IPS-11a (cell line): Measurements from ENCODE around the gene TRMT6.

Source experiments
- H3K4me3 ChIP-seq: one replicate; pipeline ENCODE4 v1.5.1; 2013; ENCODE audit warnings: low read depth, low read length, control low read depth

TRMT6 gene, protein sequence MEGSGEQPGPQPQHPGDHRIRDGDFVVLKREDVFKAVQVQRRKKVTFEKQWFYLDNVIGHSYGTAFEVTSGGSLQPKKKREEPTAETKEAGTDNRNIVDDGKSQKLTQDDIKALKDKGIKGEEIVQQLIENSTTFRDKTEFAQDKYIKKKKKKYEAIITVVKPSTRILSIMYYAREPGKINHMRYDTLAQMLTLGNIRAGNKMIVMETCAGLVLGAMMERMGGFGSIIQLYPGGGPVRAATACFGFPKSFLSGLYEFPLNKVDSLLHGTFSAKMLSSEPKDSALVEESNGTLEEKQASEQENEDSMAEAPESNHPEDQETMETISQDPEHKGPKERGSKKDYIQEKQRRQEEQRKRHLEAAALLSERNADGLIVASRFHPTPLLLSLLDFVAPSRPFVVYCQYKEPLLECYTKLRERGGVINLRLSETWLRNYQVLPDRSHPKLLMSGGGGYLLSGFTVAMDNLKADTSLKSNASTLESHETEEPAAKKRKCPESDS

DNA sequence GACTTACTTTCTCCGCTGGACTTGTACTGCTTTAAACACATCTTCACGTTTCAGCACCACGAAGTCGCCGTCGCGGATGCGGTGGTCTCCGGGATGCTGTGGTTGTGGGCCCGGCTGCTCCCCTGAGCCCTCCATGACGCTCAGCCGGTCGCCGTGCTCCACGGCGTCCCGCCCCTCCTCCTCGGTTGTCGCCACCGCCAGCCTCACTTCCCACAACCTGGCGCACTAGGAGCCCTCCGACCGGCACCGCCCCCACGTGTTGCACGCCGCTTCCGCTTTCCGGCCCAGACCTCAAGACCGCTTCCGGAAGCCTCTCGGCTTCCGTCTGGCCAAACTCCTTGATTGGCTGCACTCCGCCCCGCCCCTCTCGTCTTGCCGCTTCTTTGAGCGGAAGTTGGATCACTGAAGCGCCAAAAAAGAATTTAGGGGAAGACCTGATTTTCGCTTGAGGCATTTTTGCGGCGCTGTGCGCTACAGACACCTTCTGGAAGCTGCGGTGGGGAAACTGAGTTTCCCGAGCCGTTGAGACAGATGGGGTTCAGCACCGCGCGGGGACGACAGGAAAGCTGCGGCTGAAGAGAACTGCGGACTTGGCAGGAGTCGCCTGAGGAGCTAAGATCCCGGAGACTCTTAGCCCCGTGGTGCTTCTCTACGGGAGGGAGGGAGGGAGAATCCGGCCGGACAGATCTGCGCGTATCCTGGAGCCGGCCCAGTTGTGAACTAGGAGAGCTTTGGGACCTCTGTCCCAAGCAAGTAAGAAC, at the start of gene TRMT6, which contains the start of gene MCM8:
TSS of gene TRMT6 (minus strand) at position 263 of the 761 bp plus-strand sequence. CDS start at position 135, 128 bp downstream.
TSS of gene MCM8 (plus strand) at position 382 of the 761 bp plus-strand sequence. CDS start 1,364 bp downstream, outside the sequence.
- H3K4me3 ChIP-seq = peak within 1 kb of the TSS; percentile 97

DNA sequence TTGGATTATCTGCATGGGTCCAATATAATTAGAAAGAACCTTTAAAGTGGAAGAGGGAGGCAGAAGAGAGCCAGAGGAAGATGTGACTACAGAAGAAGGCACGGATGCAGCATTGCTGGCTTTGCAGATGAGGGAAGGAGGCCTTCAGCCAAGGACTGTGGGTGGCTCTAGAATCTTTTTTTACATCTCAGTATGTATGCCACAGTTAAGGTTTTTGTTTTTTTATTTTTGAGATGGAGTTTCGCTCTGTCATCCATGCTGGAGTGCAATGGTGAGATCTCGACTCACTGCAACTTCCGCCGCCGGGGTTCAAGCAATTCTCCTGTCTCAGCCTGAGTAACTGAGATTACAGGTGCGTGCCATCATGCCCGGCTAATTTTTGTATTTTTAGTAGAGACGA, 49.5 kb upstream of the TRMT6 start:
- H3K4me3 ChIP-seq = no peak overlapping the region

DNA sequence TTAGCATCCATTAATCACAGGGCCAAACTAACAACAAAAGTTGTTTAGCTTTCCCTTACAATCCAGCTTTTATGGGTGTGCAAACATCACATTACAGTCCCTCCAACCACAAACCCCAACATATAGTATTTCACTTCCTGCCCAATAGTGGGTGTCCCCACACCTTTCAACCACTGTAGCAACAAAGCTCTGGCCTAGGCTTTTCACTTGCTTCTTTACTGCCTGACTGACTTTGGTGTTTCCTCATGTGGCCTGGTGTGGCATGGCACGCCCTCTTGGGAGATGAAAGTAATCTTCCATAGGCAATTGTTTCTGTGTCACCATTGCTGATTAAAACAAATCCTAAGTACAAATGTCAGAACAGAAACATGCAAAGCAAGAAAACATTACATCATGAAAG, 46.4 kb upstream of the TRMT6 start:
- no peak overlapping the region for H3K4me3 ChIP-seq

DNA sequence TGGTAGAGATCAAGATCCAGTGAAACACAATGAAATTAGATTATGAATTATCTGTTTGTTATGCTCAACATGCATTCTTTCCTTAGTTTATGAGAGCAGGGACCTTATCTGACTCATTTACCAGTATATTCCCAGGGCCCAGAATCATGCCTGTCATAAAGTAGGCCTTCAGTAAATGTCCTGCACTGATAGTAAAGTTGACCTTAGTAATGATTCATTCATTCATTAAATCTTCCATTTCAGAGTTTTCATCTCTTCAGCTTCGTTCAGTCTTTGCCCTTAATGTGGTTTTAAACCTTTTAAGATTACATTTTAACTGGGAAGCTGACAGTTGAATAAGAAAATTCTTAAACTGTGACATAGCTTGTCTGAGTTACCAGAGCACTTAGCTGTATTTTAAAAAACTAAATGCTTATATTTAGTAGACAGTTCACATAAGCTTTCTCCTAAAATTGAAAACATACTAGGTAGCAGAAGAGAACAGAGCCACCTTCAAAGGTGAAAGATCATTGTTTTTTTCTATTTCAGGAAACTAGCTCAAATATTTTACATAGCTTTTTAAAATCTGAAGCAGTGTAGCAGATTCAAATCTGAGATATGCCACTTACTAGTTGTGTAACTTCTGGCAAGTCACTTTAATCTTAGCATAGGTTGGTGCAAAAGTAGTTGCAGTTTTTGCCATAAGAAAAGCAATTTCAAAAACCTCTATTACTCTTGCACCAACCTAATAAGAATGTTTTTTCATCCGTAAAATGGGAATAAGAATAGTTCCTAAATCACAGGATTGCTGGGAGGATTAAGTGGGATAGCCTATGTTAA, 41.5 kb upstream of the TRMT6 start:
- no peak overlapping the region for H3K4me3 ChIP-seq

- no peak overlapping the region for H3K4me3 ChIP-seq
These were observed 40.6 kb upstream of the TRMT6 start for GRCh38 chr20:5990946-5991345.

DNA sequence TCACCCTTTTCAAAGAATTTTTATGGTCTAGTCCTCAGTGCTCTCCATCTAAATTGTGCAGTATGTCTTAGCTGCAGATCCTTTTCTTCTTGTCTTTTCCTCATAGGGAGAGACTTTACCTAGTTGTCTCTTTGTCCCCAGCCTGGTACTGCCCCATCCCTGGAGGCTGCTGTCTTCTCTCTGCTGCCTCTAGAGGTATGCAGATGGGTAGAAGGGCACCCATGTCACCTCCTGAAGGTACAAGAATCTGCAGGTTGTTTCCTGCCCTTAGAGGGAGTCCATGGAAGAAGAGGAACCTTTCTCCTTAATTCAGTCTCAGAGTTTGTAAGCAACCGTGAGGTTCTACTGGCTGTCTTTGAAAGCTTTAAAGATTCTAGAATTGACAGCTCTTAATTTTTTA, 39.2 kb upstream of the TRMT6 start:
- H3K4me3 ChIP-seq = no peak overlapping the region

- no peak overlapping the region for H3K4me3 ChIP-seq
These were observed 37.0 kb upstream of the TRMT6 start for GRCh38 chr20:5987383-5987782.

- no peak overlapping the region for H3K4me3 ChIP-seq
These were observed 30.6 kb upstream of the TRMT6 start for GRCh38 chr20:5980720-5981538.

- H3K4me3 ChIP-seq = no peak overlapping the region
These were observed 29.5 kb upstream of the TRMT6 start for GRCh38 chr20:5979801-5980200.

GRCh38 chr20:5977975-5978374, 27.6 kb upstream of the TRMT6 start:
- H3K4me3 ChIP-seq = no peak overlapping the region

DNA sequence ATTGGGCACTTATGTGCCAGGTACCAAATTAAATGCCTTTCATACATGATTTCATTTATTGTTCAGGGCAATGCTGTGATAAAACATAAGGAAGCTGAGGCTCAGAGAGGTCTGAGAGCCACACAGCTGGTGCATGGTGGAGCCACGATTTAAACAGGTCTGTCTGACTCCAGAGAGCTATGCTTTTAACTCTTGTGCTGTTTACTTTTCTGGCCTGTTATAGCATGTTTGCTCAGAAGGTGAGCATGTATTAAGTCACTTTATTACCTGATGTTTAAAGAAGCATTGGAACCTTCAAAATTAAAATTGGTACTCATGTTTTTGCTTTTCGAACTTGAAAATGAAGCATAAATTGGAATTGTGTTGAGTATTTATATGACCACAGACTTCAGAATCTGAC, 26.9 kb upstream of the TRMT6 start:
- no peak overlapping the region for H3K4me3 ChIP-seq

GRCh38 chr20:5975778-5976177, 25.4 kb upstream of the TRMT6 start:
- no peak overlapping the region for H3K4me3 ChIP-seq

DNA sequence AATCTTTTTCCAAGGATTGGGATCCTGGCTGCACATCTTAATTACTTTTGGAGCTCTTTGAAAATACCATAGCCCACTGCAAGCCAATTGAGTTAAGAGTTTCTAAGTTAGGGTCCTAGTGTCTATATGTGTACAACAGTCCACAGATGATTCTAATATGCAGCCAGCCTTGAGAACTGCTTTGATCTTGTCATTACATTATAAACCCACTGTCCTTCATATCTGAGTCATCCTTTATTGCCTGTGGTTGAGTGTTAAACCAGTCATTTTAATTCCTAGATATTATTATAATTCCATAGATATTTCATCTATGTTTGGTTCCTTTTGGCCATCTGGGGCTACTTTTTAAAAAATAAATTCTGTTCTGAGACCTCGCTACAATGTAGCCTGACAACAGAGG, 24.2 kb upstream of the TRMT6 start:
- no peak overlapping the region for H3K4me3 ChIP-seq

DNA sequence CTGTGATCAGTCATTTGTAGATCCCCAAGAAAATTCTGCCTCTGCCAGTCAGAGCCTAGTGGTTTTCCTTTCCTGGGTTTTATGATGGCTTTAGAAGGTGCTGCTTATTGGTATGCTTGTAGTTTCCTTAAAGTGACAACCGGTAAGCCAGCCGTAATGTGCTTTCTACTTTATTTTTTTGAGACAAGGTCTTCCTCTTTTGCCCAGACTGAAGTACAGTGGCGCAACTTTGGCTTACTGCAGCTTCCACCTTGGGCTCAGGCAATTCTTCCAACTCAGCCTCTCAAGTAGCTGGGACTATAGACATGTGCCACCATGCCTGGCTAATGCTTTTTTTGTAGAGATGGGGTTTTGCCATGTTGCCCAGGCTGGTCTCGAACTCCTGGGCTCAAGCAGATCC, 23.6 kb upstream of the TRMT6 start:
- no peak overlapping the region for H3K4me3 ChIP-seq

GRCh38 chr20:5973172-5973571, 22.8 kb upstream of the TRMT6 start:
- H3K4me3 ChIP-seq = no peak overlapping the region

GRCh38 chr20:5971203-5971602, 20.9 kb upstream of the TRMT6 start:
- H3K4me3 ChIP-seq = no peak overlapping the region

DNA sequence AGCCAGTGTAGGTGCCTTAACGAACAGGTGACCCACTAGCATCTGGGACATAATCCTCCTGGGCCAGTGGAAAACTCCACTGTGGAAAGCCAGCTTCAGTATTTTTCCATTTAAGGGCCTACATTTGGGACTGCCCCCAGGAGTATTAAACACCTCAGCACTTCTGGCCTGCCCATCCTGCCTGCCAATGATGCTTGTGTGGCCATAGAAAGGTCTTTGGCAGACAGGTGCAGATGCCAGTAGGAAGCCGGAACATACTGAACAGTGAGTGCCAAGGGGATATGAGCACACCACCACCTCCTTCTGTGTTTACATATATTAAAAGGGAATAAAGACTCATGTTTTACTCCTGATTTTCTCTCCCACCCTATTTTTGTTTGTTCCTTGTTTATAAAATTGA, 20.0 kb upstream of the TRMT6 start:
- H3K4me3 ChIP-seq = no peak overlapping the region

DNA sequence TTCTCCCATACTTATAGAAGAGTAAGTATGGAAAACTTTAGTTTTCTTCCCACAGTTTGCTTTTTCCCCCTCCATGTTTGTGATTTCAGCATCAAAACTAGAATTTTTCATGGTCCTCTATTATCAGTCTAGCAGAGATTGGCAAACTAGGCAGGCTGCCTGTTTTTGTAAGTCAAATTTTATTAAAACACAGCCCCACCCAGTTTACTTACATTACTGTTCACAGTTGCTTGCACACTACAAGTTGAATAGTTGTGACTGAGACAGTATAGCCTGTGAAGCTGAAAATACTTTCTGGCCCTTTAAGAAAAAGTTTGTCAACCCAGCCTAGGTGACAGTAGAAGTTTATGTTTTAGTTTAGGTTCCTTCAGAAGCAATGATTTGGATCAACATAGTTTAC, 19.6 kb upstream of the TRMT6 start:
- no peak overlapping the region for H3K4me3 ChIP-seq

DNA sequence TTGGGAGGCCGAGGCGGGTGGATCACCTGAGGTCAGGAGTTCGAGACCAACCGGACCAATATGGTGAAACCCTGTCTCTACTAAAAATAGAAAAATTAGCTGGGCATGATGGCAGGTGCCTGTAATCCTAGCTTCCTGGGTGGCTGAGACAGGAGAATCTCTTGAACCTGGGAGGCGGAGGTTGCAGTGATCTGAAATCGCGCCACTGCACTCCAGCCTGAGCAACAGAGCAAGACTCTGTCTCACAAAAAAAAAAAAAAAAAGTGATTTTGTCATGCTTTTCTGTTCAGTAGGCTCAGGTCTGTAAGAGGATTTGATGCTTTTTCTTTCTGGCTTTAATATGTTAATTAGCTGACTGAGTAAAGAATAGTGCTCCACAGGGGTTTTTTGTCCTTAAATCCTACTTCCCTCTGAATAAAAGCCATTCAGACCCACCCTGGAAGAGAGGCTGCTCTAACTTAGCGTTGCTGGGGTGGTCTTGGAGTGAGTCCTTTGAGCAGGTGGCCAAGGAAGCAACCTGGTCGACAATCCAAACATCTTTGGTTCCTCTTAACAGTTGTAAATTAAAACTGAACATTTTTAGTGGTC, 19.1 kb upstream of the TRMT6 start:
- no peak overlapping the region for H3K4me3 ChIP-seq

DNA sequence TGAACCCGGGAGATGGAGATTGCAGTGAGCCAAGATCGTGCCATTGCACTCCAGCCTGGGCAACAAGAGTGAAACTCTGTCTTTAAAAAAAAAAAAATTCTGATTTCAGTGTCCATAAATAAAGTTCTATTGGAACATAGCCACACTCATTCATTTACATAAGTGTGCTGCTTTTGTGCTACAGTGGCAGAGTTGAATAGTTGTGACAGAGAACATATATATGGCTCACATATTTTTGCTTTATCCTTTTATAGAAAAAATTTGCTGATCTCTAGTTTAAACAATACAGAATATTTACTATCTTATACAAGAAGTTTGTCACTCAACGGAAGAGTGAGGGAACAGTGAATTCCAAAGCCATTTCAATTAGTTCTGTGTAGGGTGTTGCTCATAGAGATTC, 18.1 kb upstream of the TRMT6 start:
- no peak overlapping the region for H3K4me3 ChIP-seq
